GM21423 (cell line): Measurements from ENCODE around the gene ZNF804A.
"Not testable (repeated sequence)": the region's sequence is repeated elsewhere in the genome, so short reads cannot be mapped to it uniquely, and the experiment has no call there.

Experiments
- ATAC-seq: cut with Tn5 transposase; IDR thresholded peaks from one replicate; pipeline ENCODE4 v1.9.1; 2021; ENCODE audit warnings: mild to moderate bottlenecking, moderate library complexity; ENCODE audit not compliant: unreplicated experiment

Gene ZNF804A

GRCh38 chr2:184698476-184698875 lies 100.1 kb downstream of the ZNF804A start:
- no peak for ATAC-seq

- no peak for ATAC-seq
Measured at GRCh38 chr2:184721881-184722280, 123.6 kb downstream of the ZNF804A start.

GRCh38 chr2:184727813-184728212 lies 129.5 kb downstream of the ZNF804A start:
- ATAC-seq: no peak

GRCh38 chr2:184728411-184728810 lies 130.1 kb downstream of the ZNF804A start:
- ATAC-seq: no peak

GRCh38 chr2:184729581-184729980 lies 131.3 kb downstream of the ZNF804A start:
- ATAC-seq: no peak

- peak; percentile 69 for ATAC-seq
Measured at GRCh38 chr2:184730288-184730687, 132.0 kb downstream of the ZNF804A start.

- ATAC-seq: no peak
Measured at GRCh38 chr2:184734338-184734737, 136.0 kb downstream of the ZNF804A start.

- ATAC-seq: no peak
Measured at GRCh38 chr2:184735611-184736010, 137.3 kb downstream of the ZNF804A start.

GRCh38 chr2:184743096-184743495 lies 144.8 kb downstream of the ZNF804A start:
- no peak for ATAC-seq

- ATAC-seq: no peak
Measured at GRCh38 chr2:184756161-184756560, 157.8 kb downstream of the ZNF804A start.

- no peak for ATAC-seq
Measured at GRCh38 chr2:184756885-184757284, 158.6 kb downstream of the ZNF804A start.

GRCh38 chr2:184759557-184760255 lies 161.4 kb downstream of the ZNF804A start:
- not testable (repeated sequence) for ATAC-seq

GRCh38 chr2:184760931-184761330 lies 162.6 kb downstream of the ZNF804A start:
- no peak for ATAC-seq

- ATAC-seq: peak; percentile 59
Measured at GRCh38 chr2:184765112-184765895, 167.0 kb downstream of the ZNF804A start.

GRCh38 chr2:184767059-184767458 lies 168.7 kb downstream of the ZNF804A start:
- ATAC-seq: no peak

- no peak for ATAC-seq
Measured at GRCh38 chr2:184769023-184769422, 170.7 kb downstream of the ZNF804A start.

- no peak for ATAC-seq
Measured at GRCh38 chr2:184769686-184770085, 171.4 kb downstream of the ZNF804A start.

GRCh38 chr2:184779777-184780176 lies 181.4 kb downstream of the ZNF804A start:
- no peak for ATAC-seq

GRCh38 chr2:184780384-184780783 lies 182.1 kb downstream of the ZNF804A start:
- ATAC-seq: no peak

GRCh38 chr2:184780944-184781343 lies 182.6 kb downstream of the ZNF804A start:
- ATAC-seq: no peak

GRCh38 chr2:184783576-184783975 lies 185.2 kb downstream of the ZNF804A start:
- ATAC-seq: no peak

- ATAC-seq: no peak
Measured at GRCh38 chr2:184793176-184793575, 194.8 kb downstream of the ZNF804A start.
